ENCODE results near the gene GSN. TPM values are rescaled to one million over a fixed set of nuclear protein-coding genes. Genes with fewer than 3 reads are reported as not detected.

The GSN gene
- total RNA-seq, 2 donors from 2014 or later = 57.0 to 77.2 TPM

GRCh38 chr9:121373011-121373729 is 105.2 kb downstream of the GSN start:
- no peak overlapping the region for H3K27ac Mint-ChIP-seq
- no peak overlapping the region for H3K27ac ChIP-seq (ENCODE audit: low read depth, low read length)
- H3K36me3 Mint-ChIP-seq (ENCODE audit: low read depth) = peaks cover 5% of the 10 kb centered on the region
- WGBS, 2 experiments (ENCODE audit: insufficient coverage in 1 of 2, insufficient read length in 1 of 2) = 84 to 90% methylated on average over 5 of the region's 5 CpGs
- no peaks in the 10 kb centered on the region for H3K36me3 ChIP-seq (ENCODE audit: control insufficient read depth, insufficient read depth, low read length)
- TF ChIP-seq CTCF (conservative IDR thresholded peaks at IDR 0.05) = no peak
- H3K9me3 ChIP-seq (ENCODE audit: control insufficient read depth, low read length) = peaks cover 4% of the 10 kb centered on the region
- peaks cover 8% of the 10 kb centered on the region for H3K4me1 ChIP-seq (ENCODE audit: control insufficient read depth, insufficient read depth, low read length)
- no peak overlapping the region for H3K4me3 Mint-ChIP-seq
- H3K9ac ChIP-seq (ENCODE audit: extremely low read depth, low read length, poor library complexity, severe bottlenecking) = no peak overlapping the region
- H3K27me3 Mint-ChIP-seq (ENCODE audit: insufficient read depth) = peaks cover 16% of the 10 kb centered on the region
- H3K9me3 Mint-ChIP-seq = peaks cover 12% of the 10 kb centered on the region
- H3K4me1 Mint-ChIP-seq = peaks cover 22% of the 10 kb centered on the region
- no peak overlapping the region for H3K4me3 ChIP-seq (ENCODE audit: low read length)
- no peak for DNase-seq
- peaks cover 13% of the 10 kb centered on the region for H3K27me3 ChIP-seq (ENCODE audit: control insufficient read depth, insufficient read depth, low read length, poor library complexity, severe bottlenecking)

GRCh38 chr9:121376214-121376830 is 108.4 kb downstream of the GSN start:
- Mint-ChIP-seq H3K27me3 (ENCODE audit: insufficient read depth) (no peaks in the 10 kb centered on the region), H3K36me3 (ENCODE audit: low read depth) (peaks cover 8% of the 10 kb centered on the region), H3K4me1 (peaks cover 18% of the 10 kb centered on the region), H3K27ac (no peak overlapping the region), H3K9me3 (peaks cover 9% of the 10 kb centered on the region), H3K4me3 (no peak overlapping the region)
- 97% methylated on average over 3 of the region's 4 CpGs; no CpG with 5 or more reads in 1 of the 2 experiments for WGBS, 2 experiments (ENCODE audit: insufficient coverage in 1 of 2, insufficient read length in 1 of 2)
- Histone ChIP-seq H3K4me3 (ENCODE audit: low read length) (no peak overlapping the region), H3K27ac (ENCODE audit: low read depth, low read length) (no peak overlapping the region), H3K9ac (ENCODE audit: extremely low read depth, low read length, poor library complexity, severe bottlenecking) (no peak overlapping the region), H3K4me1 (ENCODE audit: control insufficient read depth, insufficient read depth, low read length) (peaks cover 8% of the 10 kb centered on the region), H3K9me3 (ENCODE audit: control insufficient read depth, low read length) (peaks cover 7% of the 10 kb centered on the region), H3K36me3 (ENCODE audit: control insufficient read depth, insufficient read depth, low read length) (no peaks in the 10 kb centered on the region), H3K27me3 (ENCODE audit: control insufficient read depth, insufficient read depth, low read length, poor library complexity, severe bottlenecking) (no peaks in the 10 kb centered on the region)
- DNase-seq = no peak
- peak; percentile 46 for TF ChIP-seq CTCF (conservative IDR thresholded peaks at IDR 0.05)

GRCh38 chr9:121380846-121381245 is 112.9 kb downstream of the GSN start:
- Mint-ChIP-seq H3K9me3 (peaks cover 8% of the 10 kb centered on the region), H3K36me3 (ENCODE audit: low read depth) (peaks cover 8% of the 10 kb centered on the region), H3K27me3 (ENCODE audit: insufficient read depth) (no peaks in the 10 kb centered on the region), H3K27ac (no peak overlapping the region), H3K4me3 (no peak overlapping the region), H3K4me1 (no peaks in the 10 kb centered on the region)
- no peak overlapping the region for H3K27ac ChIP-seq (ENCODE audit: low read depth, low read length)
- H3K36me3 ChIP-seq (ENCODE audit: control insufficient read depth, insufficient read depth, low read length) = no peaks in the 10 kb centered on the region
- no peak for TF ChIP-seq CTCF (conservative IDR thresholded peaks at IDR 0.05)
- H3K4me1 ChIP-seq (ENCODE audit: control insufficient read depth, insufficient read depth, low read length) = no peaks in the 10 kb centered on the region
- no peak overlapping the region for H3K4me3 ChIP-seq (ENCODE audit: low read length)
- no peak overlapping the region for H3K9ac ChIP-seq (ENCODE audit: extremely low read depth, low read length, poor library complexity, severe bottlenecking)
- no peaks in the 10 kb centered on the region for H3K27me3 ChIP-seq (ENCODE audit: control insufficient read depth, insufficient read depth, low read length, poor library complexity, severe bottlenecking)
- DNase-seq = no peak
- H3K9me3 ChIP-seq (ENCODE audit: control insufficient read depth, low read length) = peaks cover 7% of the 10 kb centered on the region

Other genes starting within 250 kb of the GSN start
- 10 to 100 TPM; 59.5 to 96.6 TPM for gene C5, start 217.9 kb upstream of the GSN start, total RNA-seq
- gene CNTRL, start 193.2 kb upstream of the GSN start, total RNA-seq = 10 to 100 TPM; 18.0 to 21.0 TPM
- gene RAB14, start 66.3 kb upstream of the GSN start, total RNA-seq = 10 to 100 TPM; 35.9 to 40.7 TPM
- 10 to 100 TPM; 26.6 to 35.6 TPM for gene STOM, start 102.1 kb downstream of the GSN start, total RNA-seq
- not detected for gene GGTA1, start 231.7 kb downstream of the GSN start, total RNA-seq

All from endodermal cell (in vitro differentiated cells).